GM12874 (cell line): ENCODE data around the gene INPPL1.

Experiments
- CTCF ChIP-seq: IDR thresholded peaks from 2 replicates; pipeline ENCODE4 v1.5.1; 2011; ENCODE audit warnings: low read depth, mild to moderate bottlenecking, control low read depth, low read length, moderate library complexity; ENCODE audit not compliant: insufficient read depth

The INPPL1 gene

DNA sequence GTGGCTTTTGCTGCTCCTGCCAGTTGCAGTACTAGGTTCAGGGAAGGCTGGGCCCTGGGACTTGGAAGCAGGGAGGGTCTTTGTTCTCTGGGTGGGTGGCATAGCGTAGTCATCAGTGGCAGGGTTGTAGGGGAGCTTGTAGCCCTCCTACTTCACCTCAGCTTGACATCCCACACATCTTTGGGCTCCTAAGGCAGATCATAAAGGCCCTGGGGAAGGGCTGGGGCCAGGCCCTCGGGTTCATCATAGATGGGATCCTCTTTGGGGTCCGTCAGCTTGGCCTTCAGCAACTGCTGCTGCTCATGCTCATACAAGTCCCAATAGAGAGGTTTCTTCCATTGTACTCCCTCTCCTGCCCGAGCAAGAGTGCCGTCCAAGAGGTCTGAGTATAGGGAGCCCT is 25.4 kb downstream of the INPPL1 start:
- no peak for TF ChIP-seq CTCF

GRCh38 chr11:72250661-72251464 is 26.3 kb downstream of the INPPL1 start:
- no peak for TF ChIP-seq CTCF

- TF ChIP-seq CTCF, result no peak
Observed at GRCh38 chr11:72251614-72252013, 27.0 kb downstream of the INPPL1 start.

- no peak for TF ChIP-seq CTCF
Observed at GRCh38 chr11:72253392-72253791, 28.8 kb downstream of the INPPL1 start.

GRCh38 chr11:72254299-72254993 is 29.9 kb downstream of the INPPL1 start:
- no peak for TF ChIP-seq CTCF

GRCh38 chr11:72257570-72257969 is 33.0 kb downstream of the INPPL1 start:
- TF ChIP-seq CTCF, result no peak

- no peak for TF ChIP-seq CTCF
Observed at GRCh38 chr11:72259490-72259889, 34.9 kb downstream of the INPPL1 start.
